ENCODE data around the gene INSR. TPM values are rescaled to one million over a fixed set of nuclear protein-coding genes. Genes with fewer than 3 reads are reported as not detected.

Gene INSR
- total RNA-seq, 4 donors from 2014 or later = 38.9 to 101 (median 67.7) TPM

- TF ChIP-seq, protein P1, sequence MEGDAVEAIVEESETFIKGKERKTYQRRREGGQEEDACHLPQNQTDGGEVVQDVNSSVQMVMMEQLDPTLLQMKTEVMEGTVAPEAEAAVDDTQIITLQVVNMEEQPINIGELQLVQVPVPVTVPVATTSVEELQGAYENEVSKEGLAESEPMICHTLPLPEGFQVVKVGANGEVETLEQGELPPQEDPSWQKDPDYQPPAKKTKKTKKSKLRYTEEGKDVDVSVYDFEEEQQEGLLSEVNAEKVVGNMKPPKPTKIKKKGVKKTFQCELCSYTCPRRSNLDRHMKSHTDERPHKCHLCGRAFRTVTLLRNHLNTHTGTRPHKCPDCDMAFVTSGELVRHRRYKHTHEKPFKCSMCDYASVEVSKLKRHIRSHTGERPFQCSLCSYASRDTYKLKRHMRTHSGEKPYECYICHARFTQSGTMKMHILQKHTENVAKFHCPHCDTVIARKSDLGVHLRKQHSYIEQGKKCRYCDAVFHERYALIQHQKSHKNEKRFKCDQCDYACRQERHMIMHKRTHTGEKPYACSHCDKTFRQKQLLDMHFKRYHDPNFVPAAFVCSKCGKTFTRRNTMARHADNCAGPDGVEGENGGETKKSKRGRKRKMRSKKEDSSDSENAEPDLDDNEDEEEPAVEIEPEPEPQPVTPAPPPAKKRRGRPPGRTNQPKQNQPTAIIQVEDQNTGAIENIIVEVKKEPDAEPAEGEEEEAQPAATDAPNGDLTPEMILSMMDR (IDR thresholded peaks at IDR 0.05) = no peak
- TF ChIP-seq POLR2A (IDR thresholded peaks at IDR 0.05) = no peak
- intact Hi-C loops (cut with DNase I) = no loop called here
- DNase-seq = no peak
- no peak overlapping the region for H3K27ac ChIP-seq
- no peaks in the 10 kb centered on the region for H3K9me3 ChIP-seq
- peaks cover 26 to 41% of the 10 kb centered on the region in 2 donors for H3K36me3 ChIP-seq
- H3K27me3 ChIP-seq = no peaks in the 10 kb centered on the region
- H3K4me3 ChIP-seq (replicated peaks in 1 of 3) = no peak overlapping the region
- 91 to 96% methylated on average over 14 of the region's 14 CpGs for WGBS, 2 donors
- no peaks in the 10 kb centered on the region for H3K4me1 ChIP-seq
These were observed 174.6 kb downstream of the INSR start for GRCh38 chr19:7119582-7119981.

- Histone ChIP-seq H3K27me3 (no peaks in the 10 kb centered on the region), H3K9me3 (no peaks in the 10 kb centered on the region), H3K4me3 (replicated peaks in 1 of 3) (no peak overlapping the region), H3K4me1 (no peaks in the 10 kb centered on the region), H3K36me3 (peaks cover 20 to 34% of the 10 kb centered on the region in 2 donors), H3K27ac (no peak overlapping the region)
- no peak for DNase-seq
- intact Hi-C loops (cut with DNase I) = no loop called here
- TF ChIP-seq, protein P1 (IDR thresholded peaks at IDR 0.05) = no peak
- TF ChIP-seq POLR2A (IDR thresholded peaks at IDR 0.05) = no peak
- WGBS, 2 donors = 93 to 95% methylated on average over 8 to 11 of the region's 11 CpGs
These were observed 177.0 kb downstream of the INSR start for GRCh38 chr19:7117248-7117647.

GRCh38 chr19:7115721-7116120, 178.5 kb downstream of the INSR start:
- intact Hi-C loops (cut with DNase I) = no loop called here
- no peak overlapping the region for H3K4me3 ChIP-seq (replicated peaks in 1 of 3)
- no peak overlapping the region for H3K27ac ChIP-seq
- no peak for TF ChIP-seq POLR2A (IDR thresholded peaks at IDR 0.05)
- TF ChIP-seq, protein P1 (IDR thresholded peaks at IDR 0.05) = no peak
- no peaks in the 10 kb centered on the region for H3K4me1 ChIP-seq
- H3K36me3 ChIP-seq = peaks cover 12 to 23% of the 10 kb centered on the region in 2 donors
- H3K9me3 ChIP-seq = no peaks in the 10 kb centered on the region
- H3K27me3 ChIP-seq = no peaks in the 10 kb centered on the region
- DNase-seq = no peak
- 79 to 89% methylated on average over 6 of the region's 6 CpGs for WGBS, 2 donors

GRCh38 chr19:7113233-7113632, 181.0 kb downstream of the INSR start:
- Histone ChIP-seq H3K27me3 (no peaks in the 10 kb centered on the region), H3K4me3 (replicated peaks in 1 of 3) (no peak overlapping the region), H3K27ac (no peak overlapping the region), H3K36me3 (peaks cover 4 to 10% of the 10 kb centered on the region in 2 donors), H3K9me3 (no peaks in the 10 kb centered on the region), H3K4me1 (no peaks in the 10 kb centered on the region)
- DNase-seq = no peak
- intact Hi-C loops (cut with DNase I) = no loop called here
- WGBS, 2 donors = 95 to 100% methylated on average over 1 of the region's 1 CpG
- no peak for TF ChIP-seq POLR2A (IDR thresholded peaks at IDR 0.05)
- TF ChIP-seq, protein P1 (IDR thresholded peaks at IDR 0.05) = no peak

DNA sequence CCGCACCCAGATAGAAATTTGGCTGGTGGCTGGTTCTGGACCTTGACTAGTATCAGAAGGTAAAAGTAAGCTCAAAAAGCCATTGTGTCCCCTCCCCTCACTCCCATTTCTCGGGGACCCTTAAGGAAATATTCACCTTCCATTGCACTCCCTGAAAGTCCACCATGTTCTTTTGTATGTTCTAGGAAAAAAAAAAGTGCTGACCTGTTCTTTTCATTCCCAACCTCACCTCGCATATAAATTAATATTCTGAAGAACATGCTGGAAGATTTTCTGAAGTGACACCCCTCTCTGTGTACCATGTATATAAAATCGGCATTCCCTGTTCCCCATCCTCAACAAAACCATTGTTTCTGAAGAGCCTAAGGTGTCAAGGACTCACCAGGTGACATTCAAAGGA, 181.5 kb downstream of the INSR start:
- Histone ChIP-seq H3K27me3 (no peaks in the 10 kb centered on the region), H3K4me1 (no peaks in the 10 kb centered on the region), H3K27ac (no peak overlapping the region), H3K4me3 (replicated peaks in 1 of 3) (no peak overlapping the region), H3K36me3 (peaks cover 4 to 10% of the 10 kb centered on the region in 2 donors), H3K9me3 (no peaks in the 10 kb centered on the region)
- intact Hi-C loops (cut with DNase I) = no loop called here
- 88% methylated on average over 4 of the region's 4 CpGs for WGBS, 2 donors
- DNase-seq = no peak
- TF ChIP-seq POLR2A (IDR thresholded peaks at IDR 0.05) = no peak
- TF ChIP-seq, protein P1 (IDR thresholded peaks at IDR 0.05) = no peak

Data from thyroid gland (tissue), 4 donors.